Retinal pigment epithelial cell (primary cell): Measurements from ENCODE around the gene SPATA9.
A peak's percentile ranks its signal among the peaks of the same experiment; 100 is the strongest.

Experiments
- DNase-seq: peaks from one replicate; pipeline ENCODE4 v3.0.0-alpha.2; 2010; ENCODE audit warnings: low read depth
- H3K4me3 ChIP-seq: 2 replicates; pipeline ENCODE4 v1.5.1; 2011; ENCODE audit warnings: mild to moderate bottlenecking, low read length, control low read depth, moderate library complexity
- CTCF ChIP-seq: conservative IDR thresholded peaks from 2 replicates; pipeline ENCODE4 v1.5.1; 2011; ENCODE audit warnings: low read depth, low read length, control low read depth, inconsistent platforms

Gene SPATA9

GRCh38 chr5:95620030-95620869 is 62.5 kb downstream of the SPATA9 start, which contains the start of gene GPR150:
GPR150 (plus strand) TSS chr5:95620087; CDS start chr5:95620276, 189 bp downstream.
- no peak for TF ChIP-seq CTCF
- DNase-seq: no peak

GRCh38 chr5:95619514-95620029 is 63.2 kb downstream of the SPATA9 start:
- peak overlapping the region; percentile 50 for H3K4me3 ChIP-seq
- no peak for DNase-seq
- TF ChIP-seq CTCF: no peak

More at GRCh38 chr5:95620030-95620869, 62.5 kb downstream of the SPATA9 start, which contains the start of gene GPR150:
- H3K4me3 ChIP-seq: peak within 1 kb of the TSS; percentile 50

GRCh38 chr5:95619096-95619495 is 63.7 kb downstream of the SPATA9 start:
- DNase-seq: no peak
- no peak for TF ChIP-seq CTCF
- H3K4me3 ChIP-seq: no peak overlapping the region

GRCh38 chr5:95617057-95617456 is 65.7 kb downstream of the SPATA9 start:
- DNase-seq: no peak
- H3K4me3 ChIP-seq: no peak overlapping the region
- TF ChIP-seq CTCF: no peak

GRCh38 chr5:95615164-95615467 is 67.7 kb downstream of the SPATA9 start:
- no peak for DNase-seq
- no peak for TF ChIP-seq CTCF
- H3K4me3 ChIP-seq: no peak overlapping the region

GRCh38 chr5:95613514-95613913 is 69.3 kb downstream of the SPATA9 start:
- no peak overlapping the region for H3K4me3 ChIP-seq
- no peak for TF ChIP-seq CTCF
- DNase-seq: no peak

GRCh38 chr5:95611396-95611795 is 71.4 kb downstream of the SPATA9 start:
- DNase-seq: no peak
- TF ChIP-seq CTCF: no peak
- H3K4me3 ChIP-seq: no peak overlapping the region
